ENCODE measurements around the gene RNF130.

Gene RNF130

DNA sequence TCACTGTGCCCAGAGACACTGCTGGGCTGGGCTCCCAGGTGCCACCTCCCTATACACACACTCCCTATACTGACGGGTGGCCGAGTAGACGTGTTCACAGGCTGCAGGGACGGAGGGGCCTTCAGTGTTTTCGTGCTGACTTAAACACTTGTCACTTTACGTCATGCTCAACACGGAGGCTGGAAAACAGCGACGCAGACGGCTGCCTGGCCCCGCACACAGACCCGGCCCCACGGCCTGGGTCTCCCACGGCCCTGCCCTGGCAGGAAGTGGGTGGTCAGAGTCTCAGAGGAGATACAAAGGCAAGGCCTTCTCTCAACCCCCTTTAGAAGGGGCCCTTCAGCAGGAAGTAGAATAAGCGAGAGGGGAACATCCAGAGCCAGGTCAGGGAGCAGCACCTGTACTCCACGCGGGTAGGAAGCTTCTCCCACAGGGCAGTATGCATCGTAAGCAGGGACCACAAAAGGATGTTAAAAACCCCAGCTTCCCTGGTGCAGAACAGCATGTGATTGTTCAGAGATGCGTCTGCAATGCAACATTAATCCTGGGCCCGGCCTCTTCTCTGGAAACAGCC is 152.0 kb downstream of the RNF130 start:
- no peak for TF ChIP-seq EP300 (IDR thresholded peaks at IDR 0.05; ENCODE audit: borderline replicate concordance)
- TF ChIP-seq CEBPB (IDR thresholded peaks at IDR 0.05), result no peak
- TF ChIP-seq, protein P1, sequence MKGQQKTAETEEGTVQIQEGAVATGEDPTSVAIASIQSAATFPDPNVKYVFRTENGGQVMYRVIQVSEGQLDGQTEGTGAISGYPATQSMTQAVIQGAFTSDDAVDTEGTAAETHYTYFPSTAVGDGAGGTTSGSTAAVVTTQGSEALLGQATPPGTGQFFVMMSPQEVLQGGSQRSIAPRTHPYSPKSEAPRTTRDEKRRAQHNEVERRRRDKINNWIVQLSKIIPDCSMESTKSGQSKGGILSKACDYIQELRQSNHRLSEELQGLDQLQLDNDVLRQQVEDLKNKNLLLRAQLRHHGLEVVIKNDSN (IDR thresholded peaks at IDR 0.05), result no peak
- TF ChIP-seq, protein P2, sequence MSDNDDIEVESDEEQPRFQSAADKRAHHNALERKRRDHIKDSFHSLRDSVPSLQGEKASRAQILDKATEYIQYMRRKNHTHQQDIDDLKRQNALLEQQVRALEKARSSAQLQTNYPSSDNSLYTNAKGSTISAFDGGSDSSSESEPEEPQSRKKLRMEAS (IDR thresholded peaks at IDR 0.05), result no peak
- TF ChIP-seq RAD21 (IDR thresholded peaks at IDR 0.05; ENCODE audit: low read depth), result no peak
- no peak for TF ChIP-seq ZBTB7A (IDR thresholded peaks at IDR 0.05; ENCODE audit: low read depth)

- no peak for TF ChIP-seq TEAD4 (IDR thresholded peaks at IDR 0.05)
- no peak for TF ChIP-seq EP300 (IDR thresholded peaks at IDR 0.05; ENCODE audit: borderline replicate concordance)
- no peak for TF ChIP-seq YY1 (IDR thresholded peaks at IDR 0.05; ENCODE audit: low read depth)
- no peak for TF ChIP-seq TAF1 (IDR thresholded peaks at IDR 0.05; ENCODE audit: low read depth)
- TF ChIP-seq, protein P1 (IDR thresholded peaks at IDR 0.05), result no peak
- TF ChIP-seq TCF12 (IDR thresholded peaks at IDR 0.05; ENCODE audit: low read depth), result no peak
- no peak for TF ChIP-seq NFIC (IDR thresholded peaks at IDR 0.05)
- no peak for TF ChIP-seq CEBPB (IDR thresholded peaks at IDR 0.05)
- TF ChIP-seq REST (IDR thresholded peaks at IDR 0.05; ENCODE audit: low read depth), result no peak
- TF ChIP-seq RAD21 (IDR thresholded peaks at IDR 0.05; ENCODE audit: low read depth), result no peak
- TF ChIP-seq FOXM1 (IDR thresholded peaks at IDR 0.05; ENCODE audit: borderline replicate concordance, low read depth), result no peak
- no peak for TF ChIP-seq EGR1 (IDR thresholded peaks at IDR 0.05)
- TF ChIP-seq, protein P2 (IDR thresholded peaks at IDR 0.05), result no peak
- TF ChIP-seq CREB1 (IDR thresholded peaks at IDR 0.05; ENCODE audit: low read depth), result no peak
- no peak for TF ChIP-seq ZBTB7A (IDR thresholded peaks at IDR 0.05; ENCODE audit: low read depth)
Measured at GRCh38 chr5:179918742-179919486, 152.6 kb downstream of the RNF130 start.

GRCh38 chr5:179916523-179916922 is 155.0 kb downstream of the RNF130 start:
- no peak for TF ChIP-seq ZBTB7A (IDR thresholded peaks at IDR 0.05; ENCODE audit: low read depth)
- no peak for TF ChIP-seq REST (IDR thresholded peaks at IDR 0.05; ENCODE audit: low read depth)
- TF ChIP-seq, protein P2 (IDR thresholded peaks at IDR 0.05), result no peak
- TF ChIP-seq FOXM1 (IDR thresholded peaks at IDR 0.05; ENCODE audit: borderline replicate concordance, low read depth), result no peak
- no peak for TF ChIP-seq CREB1 (IDR thresholded peaks at IDR 0.05; ENCODE audit: low read depth)
- no peak for TF ChIP-seq NFIC (IDR thresholded peaks at IDR 0.05)
- TF ChIP-seq, protein P1 (IDR thresholded peaks at IDR 0.05), result no peak

DNA sequence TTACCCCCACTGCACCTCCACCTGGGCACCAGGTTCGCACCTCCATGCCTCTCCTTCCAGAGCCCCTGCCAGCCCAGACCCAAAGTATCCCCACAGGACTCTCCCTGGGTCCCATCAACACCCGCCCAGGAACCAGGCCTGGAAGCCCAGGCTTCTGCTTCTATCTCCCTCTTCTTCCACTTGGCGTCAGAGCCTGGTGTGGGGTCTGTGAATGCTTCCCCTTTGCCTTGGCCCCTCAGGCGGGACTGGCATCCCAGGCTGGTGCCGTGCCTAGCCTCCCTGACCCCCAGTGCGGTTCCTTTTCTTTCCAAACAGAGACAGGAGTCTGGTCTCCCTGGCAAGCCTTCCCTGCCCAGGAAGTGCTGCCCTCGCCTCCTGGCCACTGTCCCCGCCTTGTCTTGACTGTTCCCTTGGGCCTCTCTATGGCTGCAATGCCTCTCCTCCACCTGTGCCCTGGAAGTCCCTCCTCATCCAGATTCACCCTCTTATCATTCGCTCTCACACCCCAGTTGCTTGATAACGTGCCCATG is 156.1 kb downstream of the RNF130 start:
- TF ChIP-seq EGR1 (IDR thresholded peaks at IDR 0.05) (no peak), TCF12 (IDR thresholded peaks at IDR 0.05; ENCODE audit: low read depth) (no peak)

DNA sequence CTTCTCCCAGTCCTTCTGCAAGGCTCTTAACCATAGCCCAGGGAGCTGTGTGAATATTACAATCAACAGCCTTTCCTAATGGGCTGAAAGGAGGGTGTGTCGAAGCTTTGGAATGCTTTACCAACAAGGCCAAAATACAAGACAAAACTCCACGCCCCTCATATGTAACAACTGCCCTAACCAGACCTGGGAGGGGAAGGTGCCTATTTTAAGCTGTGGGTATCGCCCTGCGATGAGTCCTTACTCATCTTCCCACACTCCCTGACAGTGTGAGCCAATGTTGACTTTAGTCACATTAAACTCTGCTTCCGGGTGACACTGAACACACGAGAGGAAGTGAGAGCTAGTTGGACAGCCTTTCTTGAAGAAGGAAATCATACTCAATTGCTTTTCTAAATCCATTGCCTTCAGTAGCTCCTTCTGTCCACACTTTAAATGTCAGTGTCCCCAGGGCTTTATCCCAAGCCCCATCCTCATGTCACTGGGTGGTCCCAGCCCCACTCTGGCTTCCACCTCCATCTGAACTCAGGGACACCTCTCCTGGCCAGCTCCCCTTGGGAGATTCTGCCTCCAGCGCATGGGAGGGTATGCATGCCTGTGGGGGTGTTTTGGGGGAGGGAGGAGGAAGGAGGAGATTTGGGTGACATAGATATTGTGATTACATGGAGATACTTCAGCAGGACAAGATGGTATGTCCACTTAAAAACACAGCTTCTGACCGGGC is 157.4 kb downstream of the RNF130 start:
- TF ChIP-seq, protein P1 (IDR thresholded peaks at IDR 0.05), result no peak
- TF ChIP-seq, protein P2 (IDR thresholded peaks at IDR 0.05), result no peak
- TF ChIP-seq RAD21 (IDR thresholded peaks at IDR 0.05; ENCODE audit: low read depth), result no peak
- TF ChIP-seq EP300 (IDR thresholded peaks at IDR 0.05; ENCODE audit: borderline replicate concordance), result no peak
- no peak for TF ChIP-seq YY1 (IDR thresholded peaks at IDR 0.05; ENCODE audit: low read depth)
- no peak for TF ChIP-seq CEBPB (IDR thresholded peaks at IDR 0.05)
- TF ChIP-seq FOXM1 (IDR thresholded peaks at IDR 0.05; ENCODE audit: borderline replicate concordance, low read depth), result no peak
- TF ChIP-seq TEAD4 (IDR thresholded peaks at IDR 0.05), result no peak
- TF ChIP-seq REST (IDR thresholded peaks at IDR 0.05; ENCODE audit: low read depth), result no peak
- no peak for TF ChIP-seq NFIC (IDR thresholded peaks at IDR 0.05)
- TF ChIP-seq EGR1 (IDR thresholded peaks at IDR 0.05), result no peak
- no peak for TF ChIP-seq ZBTB7A (IDR thresholded peaks at IDR 0.05; ENCODE audit: low read depth)
